Cardiac septum (tissue), 1 donor: ENCODE measurements around the gene ASTL. TPM values are rescaled to one million over a fixed set of nuclear protein-coding genes. Genes with fewer than 3 reads are reported as not detected.

Source experiments
- DNase-seq: peaks from one replicate; pipeline ENCODE4 v3.0.0-alpha.2; 2020; ENCODE audit warnings: low spot score
- intact Hi-C: fragments of 100-400 bp; cut with DNase I; formaldehyde crosslinking; loops from one replicate; pipeline ENCODE4 v1.14.0; 2022
- total RNA-seq: library from RNA; stranded (reverse); fragmentation: NEBNext Ultra II Directional; extraction: Animal tissue kit (Norgen Biotek cat#: 25700); gene quantifications from one replicate; pipeline ENCODE4 v1.2.1, GENCODE V29; 2021
- donor health status: DM: no; HTN: no; CAD: no.

The ASTL gene
- total RNA-seq, 1 donor from 2014 or later: not detected

DNA sequence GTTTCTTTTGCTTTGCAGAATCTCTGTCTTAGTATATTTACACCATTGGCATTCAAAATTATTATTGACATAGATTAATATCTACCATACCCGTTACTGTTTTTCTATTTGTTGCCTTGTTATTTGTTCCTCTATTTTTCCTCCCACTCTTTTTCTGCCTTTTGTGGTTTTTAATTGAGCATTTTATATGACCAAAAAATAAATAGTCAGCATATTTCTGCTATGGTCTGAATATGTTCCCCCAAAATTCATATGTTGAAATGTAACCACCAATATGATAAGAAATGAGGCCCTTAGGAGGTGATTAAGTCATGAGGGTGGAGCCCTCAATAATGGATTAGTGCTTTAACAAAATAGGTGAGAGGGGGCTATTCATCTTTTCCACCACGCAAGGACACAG, 57.3 kb downstream of the ASTL start:
- no peak for DNase-seq
- intact Hi-C loops: no loop called here

DNA sequence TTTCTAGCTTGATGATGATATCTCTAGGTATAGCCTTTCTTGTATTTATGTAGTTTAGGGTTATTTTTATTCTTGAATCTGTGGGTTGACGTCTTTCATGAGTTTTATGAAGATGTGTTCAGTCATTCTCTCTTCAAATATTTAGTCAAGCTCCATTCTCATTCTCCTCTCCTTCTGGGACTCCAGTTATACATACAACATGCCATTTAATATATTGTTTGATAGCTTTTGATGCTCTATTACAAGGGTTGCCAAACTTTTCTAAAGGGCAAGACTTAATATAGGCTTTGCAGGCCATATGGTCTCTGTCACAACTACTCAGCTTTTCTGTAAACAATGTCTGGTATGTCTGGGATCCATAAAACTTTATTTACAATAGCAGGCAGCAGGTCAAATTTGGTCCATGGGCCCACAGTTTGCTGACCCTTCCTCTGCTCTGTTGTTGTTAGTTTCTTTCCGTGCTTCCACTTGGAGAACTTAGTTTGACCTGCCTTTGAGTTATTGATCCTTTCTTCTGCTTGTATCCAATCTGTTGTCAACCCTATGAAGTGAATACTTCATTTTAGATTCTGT, 63.0 kb downstream of the ASTL start:
- no peak for DNase-seq
- intact Hi-C loops: loop anchor here (10.0 kb wide), 1 partner anchor 50 kb away; no protein-coding TSS in a partner anchor

DNA sequence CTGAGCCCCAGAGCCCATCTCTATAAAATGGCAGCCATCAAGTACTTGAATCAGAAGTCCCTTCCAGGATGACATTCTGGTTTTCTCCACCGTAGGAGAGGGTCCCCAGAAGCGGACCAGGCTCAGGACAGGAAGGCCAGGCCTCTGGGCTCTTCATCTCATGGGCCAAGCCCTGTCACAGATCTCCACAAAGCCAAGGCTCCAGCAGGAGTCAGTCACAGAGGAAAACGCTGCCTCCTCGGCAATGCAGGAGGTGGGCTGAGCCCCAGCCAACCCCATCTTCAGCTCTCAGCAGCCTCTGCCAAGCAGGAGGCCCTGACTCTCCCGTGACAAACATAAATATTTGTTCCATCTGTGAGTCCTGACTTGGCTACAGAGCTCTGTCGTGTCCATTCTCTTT, 64.1 kb downstream of the ASTL start:
- no peak for DNase-seq
- intact Hi-C loops: loop anchor here (10.0 kb wide), 1 partner anchor 49 kb away; no protein-coding TSS in a partner anchor

DNA sequence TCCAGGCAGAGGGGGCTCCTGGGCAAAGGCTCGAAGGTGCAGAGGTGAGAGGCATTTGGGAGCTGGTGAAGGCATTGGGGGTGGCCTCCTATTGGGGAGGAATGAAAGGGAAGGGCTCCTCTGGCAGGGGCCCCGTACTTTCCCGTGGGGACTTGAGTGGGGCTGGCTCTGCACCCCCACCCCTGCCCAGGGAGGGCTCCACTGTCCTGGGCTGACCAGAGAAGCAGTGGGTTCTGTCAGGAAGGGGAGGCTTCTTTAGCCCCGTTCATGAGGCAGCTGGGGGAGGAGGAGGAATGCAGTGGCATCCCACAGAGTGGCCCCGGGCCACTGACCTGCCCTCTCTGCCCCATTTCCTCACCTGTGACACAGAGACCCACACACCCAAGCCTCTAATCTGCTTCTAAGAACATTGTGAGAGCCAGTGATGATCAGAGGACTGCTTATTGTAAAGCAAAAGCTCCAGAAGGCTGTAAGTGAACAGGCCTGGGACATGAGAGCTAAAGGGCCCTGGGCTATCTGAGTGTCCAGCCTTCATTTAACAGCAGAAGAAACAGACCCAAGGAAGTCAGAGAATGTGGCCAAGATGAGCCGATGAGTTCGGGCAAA, 65.0 kb downstream of the ASTL start:
- intact Hi-C loops: loop anchor here (10.0 kb wide), 1 partner anchor 48 kb away; no protein-coding TSS in a partner anchor
- no peak for DNase-seq

Other genes starting within 250 kb of the ASTL start
- 9.2 TPM for gene ANKRD36C, start 146.7 kb downstream of the ASTL start, total RNA-seq
- gene GPAT2, start 103.6 kb downstream of the ASTL start, total RNA-seq: 6.6 TPM
- gene ADRA2B, start 21.9 kb downstream of the ASTL start, total RNA-seq: 5.5 TPM
- gene DUSP2, start 6.9 kb upstream of the ASTL start, total RNA-seq: 1.3 TPM
- 142 TPM for gene STARD7, start 70.3 kb upstream of the ASTL start, total RNA-seq
- 92.7 TPM for gene TMEM127, start 127.5 kb upstream of the ASTL start, total RNA-seq
- gene CIAO1, start 127.7 kb upstream of the ASTL start, total RNA-seq: 56.1 TPM
- 62.2 TPM for gene SNRNP200, start 167.0 kb upstream of the ASTL start, total RNA-seq
- 0.83 TPM for gene ITPRIPL1, start 186.8 kb upstream of the ASTL start, total RNA-seq
- gene NCAPH, start 197.3 kb upstream of the ASTL start, total RNA-seq: 0.32 TPM